Uterus (tissue), 2 donors: Measurements from ENCODE around the gene SRP54.

ENCODE experiments used
- POLR2A ChIP-seq, 2 donors: fragments of 450-650 bp; IDR thresholded peaks; one replicate each; pipeline ENCODE4 v1.6.1; 2016; ENCODE audit warnings: antibody characterized with exemption in 2 of 2, mild to moderate bottlenecking in 1 of 2, moderate library complexity in 1 of 2
- TF ChIP-seq, protein P1 (sequence below), 4 experiments: fragments of 200-600 bp in 2 of 4; fragments of 450-650 bp in 2 of 4; sonication (generic) in 2 of 4; IDR thresholded peaks; one replicate each; pipeline ENCODE4 v1.5.1; 2016 to 2019; ENCODE audit warnings: antibody characterized with exemption in 4 of 4, mild to moderate bottlenecking in 2 of 4, moderate library complexity in 1 of 4

DNA sequence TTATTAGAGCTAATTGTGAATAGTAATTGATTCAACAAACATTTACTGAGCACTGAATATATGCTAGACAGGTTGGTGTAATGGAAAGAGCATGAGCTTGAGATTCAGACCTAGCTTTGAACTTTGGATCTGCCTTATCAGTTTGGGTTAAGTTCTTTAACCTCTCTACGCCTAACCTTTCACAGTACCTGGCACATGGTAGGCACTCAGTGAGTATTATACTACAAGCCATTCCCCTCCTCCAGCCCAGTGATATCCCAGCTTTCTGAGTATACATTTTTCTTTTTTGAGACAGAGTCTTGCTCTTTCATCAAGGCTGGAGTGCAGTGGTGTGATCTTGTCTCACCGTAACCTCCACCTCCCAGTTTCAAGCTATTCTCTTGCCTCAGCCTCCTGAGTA is 95.3 kb downstream of the SRP54 start:
- TF ChIP-seq, protein P1, sequence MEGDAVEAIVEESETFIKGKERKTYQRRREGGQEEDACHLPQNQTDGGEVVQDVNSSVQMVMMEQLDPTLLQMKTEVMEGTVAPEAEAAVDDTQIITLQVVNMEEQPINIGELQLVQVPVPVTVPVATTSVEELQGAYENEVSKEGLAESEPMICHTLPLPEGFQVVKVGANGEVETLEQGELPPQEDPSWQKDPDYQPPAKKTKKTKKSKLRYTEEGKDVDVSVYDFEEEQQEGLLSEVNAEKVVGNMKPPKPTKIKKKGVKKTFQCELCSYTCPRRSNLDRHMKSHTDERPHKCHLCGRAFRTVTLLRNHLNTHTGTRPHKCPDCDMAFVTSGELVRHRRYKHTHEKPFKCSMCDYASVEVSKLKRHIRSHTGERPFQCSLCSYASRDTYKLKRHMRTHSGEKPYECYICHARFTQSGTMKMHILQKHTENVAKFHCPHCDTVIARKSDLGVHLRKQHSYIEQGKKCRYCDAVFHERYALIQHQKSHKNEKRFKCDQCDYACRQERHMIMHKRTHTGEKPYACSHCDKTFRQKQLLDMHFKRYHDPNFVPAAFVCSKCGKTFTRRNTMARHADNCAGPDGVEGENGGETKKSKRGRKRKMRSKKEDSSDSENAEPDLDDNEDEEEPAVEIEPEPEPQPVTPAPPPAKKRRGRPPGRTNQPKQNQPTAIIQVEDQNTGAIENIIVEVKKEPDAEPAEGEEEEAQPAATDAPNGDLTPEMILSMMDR (IDR thresholded peaks at IDR 0.05), result no peak
- no peak for TF ChIP-seq POLR2A (IDR thresholded peaks at IDR 0.05)
